Ureter (tissue), 1 donor: Measurements from ENCODE around the gene PPP2R3B. TPM values are rescaled to one million over a fixed set of nuclear protein-coding genes. Genes with fewer than 3 reads are reported as not detected.
"Not testable (repeated sequence)": the region's sequence is repeated elsewhere in the genome, so short reads cannot be mapped to it uniquely, and the experiment has no call there.

ENCODE experiments used
- DNase-seq: peaks from one replicate; pipeline ENCODE4 v3.0.0-alpha.2; 2020; ENCODE audit warnings: low spot score
- total RNA-seq: library from RNA; stranded (reverse); gene quantifications from one replicate; pipeline ENCODE4 v1.2.4, GENCODE V29; 2023
- donor health status: DM: yes; HTN: yes; CAD: no.

The PPP2R3B gene
- total RNA-seq, 1 donor from 2014 or later = 18.7 TPM

DNA sequence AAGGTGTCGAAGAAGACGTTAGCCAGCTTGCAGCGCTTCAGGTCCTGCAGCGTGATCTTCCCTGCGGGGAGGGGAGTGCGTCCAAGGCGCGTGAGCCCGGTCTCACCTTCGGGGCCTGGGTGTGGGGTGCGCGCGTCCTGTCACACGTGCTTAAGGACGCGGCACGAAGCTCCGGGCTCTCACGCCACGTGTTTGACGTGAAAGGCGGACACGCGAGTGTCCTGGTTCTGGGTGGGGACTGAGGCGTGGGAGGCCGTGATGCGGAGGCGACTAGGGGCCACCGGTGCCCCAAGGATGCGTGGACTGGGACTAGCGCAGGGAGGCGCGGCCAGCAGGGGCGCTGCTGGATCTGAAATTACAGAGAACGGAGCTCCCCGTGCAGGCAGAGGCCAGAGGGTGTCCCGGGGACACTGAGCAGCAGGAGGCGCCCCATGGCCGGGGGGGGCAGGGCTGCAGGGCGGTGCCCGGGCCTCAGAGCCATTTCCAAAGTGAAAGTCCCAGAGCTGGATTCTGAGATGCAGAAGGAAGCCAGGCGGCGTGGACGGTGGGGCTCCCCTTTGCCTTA lies 47.8 kb downstream of the PPP2R3B start:
- DNase-seq = no peak

- no peak for DNase-seq
Observed at GRCh38 chrX:338281-338835, 48.3 kb downstream of the PPP2R3B start.

- DNase-seq = no peak
Observed at GRCh38 chrX:337331-337831, 49.3 kb downstream of the PPP2R3B start.

DNA sequence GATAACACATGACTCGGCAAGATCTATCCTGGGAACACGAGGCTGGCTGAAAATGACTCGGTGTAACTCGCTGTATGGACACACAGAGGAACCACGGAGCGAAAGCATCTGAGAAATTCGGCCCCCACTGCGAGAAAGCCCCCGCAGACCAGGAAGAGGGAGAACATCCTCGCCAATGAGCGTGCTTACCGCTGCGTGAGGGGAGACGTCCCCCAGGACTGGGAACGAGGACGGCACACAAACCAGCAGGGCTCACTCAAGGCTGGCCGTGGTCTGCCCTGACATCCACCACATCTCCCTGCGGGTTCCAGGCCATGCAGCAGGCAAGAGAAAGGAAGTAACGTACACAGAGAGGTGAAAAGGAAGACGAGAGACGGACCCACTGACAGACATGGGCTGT lies 50.5 kb downstream of the PPP2R3B start:
- DNase-seq = no peak

DNA sequence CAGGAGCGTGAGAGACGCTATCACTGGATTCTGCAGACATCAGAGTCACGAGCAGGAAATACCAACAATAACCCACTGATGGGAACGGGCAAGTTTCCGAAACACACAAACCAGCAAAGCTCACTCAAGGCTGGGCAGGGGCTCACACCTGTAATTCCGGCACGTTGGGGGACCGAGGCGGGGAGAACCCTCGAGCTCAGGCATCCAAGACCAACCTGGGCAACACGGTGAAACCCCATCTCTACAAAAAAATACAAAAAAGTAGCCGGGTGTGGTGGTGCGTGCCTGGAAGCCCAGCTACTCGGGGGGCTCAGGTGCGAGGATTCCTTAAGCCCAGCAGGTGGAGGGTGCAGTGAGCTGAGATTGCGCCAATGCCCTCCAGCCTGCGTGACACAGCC lies 51.0 kb downstream of the PPP2R3B start:
- no peak for DNase-seq

DNA sequence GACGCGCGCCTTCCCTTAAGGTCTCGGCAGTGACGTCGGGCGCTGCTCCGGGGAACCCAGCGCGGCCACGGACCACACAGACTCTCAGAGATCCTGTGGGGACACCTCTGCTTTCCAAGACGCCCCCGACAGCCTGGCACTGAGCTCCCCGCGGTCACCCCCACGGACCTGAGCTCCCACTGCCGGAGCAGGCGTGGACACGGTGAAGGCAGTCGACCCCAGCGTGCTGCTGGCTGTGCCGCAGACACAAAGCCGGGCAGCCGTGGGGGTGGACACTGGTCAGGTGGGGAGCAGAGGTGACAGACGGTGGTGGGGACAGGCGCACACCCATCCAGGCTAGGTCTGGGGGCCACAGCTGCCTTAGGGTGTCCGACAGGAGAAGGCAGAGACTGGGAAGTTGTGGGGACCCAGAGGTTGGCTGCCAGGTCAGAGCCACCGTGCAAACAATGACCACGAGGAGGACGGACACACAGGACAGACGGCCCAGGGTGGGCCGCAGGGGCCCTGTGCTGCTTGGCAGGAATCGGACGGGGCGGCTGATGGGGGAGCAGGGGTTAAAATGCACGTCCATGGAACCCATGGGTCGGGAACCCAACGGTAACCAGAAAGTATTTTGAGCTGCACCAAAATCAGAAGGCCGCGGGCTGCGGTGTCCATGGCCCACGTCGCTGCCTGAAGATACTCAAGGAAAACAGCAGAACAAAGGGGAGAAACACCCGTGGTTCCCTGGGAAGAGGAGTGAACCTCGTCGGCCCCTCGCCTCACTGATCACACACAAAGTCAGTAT lies 51.5 kb downstream of the PPP2R3B start:
- DNase-seq = no peak

GRCh38 chrX:334331-334891 lies 52.3 kb downstream of the PPP2R3B start:
- no peak for DNase-seq

DNA sequence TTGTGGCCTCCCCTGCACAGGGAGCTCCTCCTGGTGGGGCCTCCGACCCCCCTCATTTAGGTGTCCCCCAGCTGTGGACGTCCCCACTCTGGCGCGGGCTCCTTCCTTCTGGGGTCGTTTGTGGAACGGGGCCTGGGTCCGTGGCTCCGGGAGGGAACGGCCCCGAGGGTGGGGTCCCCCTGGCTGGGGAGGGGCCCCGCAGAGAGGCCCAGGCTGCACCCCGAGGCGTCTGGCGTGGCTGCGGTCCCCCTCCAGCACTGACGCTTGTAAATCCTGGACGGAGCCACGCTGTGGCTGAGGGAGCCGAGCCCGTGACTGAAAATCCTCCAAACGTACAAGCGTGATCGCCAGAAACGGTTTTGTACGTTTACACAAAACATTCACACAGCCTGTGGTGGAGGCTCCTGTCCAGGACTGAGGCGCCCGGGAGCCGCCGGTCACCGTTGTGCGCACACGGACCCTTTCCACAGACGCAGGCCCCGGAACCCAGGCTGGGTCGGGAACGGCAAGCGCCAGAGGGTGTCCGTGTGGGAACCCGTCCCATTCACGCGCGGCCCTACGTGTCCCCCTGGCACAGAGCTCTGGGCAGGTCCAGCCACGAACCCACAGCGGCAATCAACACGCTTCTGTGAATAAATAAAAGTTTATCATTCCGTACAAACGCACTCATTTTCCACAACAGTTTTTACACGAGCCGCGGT lies 52.9 kb downstream of the PPP2R3B start:
- DNase-seq = no peak

GRCh38 chrX:332916-333610 lies 53.6 kb downstream of the PPP2R3B start:
- no peak for DNase-seq

- no peak for DNase-seq
Observed at GRCh38 chrX:332496-332860, 54.2 kb downstream of the PPP2R3B start.

DNA sequence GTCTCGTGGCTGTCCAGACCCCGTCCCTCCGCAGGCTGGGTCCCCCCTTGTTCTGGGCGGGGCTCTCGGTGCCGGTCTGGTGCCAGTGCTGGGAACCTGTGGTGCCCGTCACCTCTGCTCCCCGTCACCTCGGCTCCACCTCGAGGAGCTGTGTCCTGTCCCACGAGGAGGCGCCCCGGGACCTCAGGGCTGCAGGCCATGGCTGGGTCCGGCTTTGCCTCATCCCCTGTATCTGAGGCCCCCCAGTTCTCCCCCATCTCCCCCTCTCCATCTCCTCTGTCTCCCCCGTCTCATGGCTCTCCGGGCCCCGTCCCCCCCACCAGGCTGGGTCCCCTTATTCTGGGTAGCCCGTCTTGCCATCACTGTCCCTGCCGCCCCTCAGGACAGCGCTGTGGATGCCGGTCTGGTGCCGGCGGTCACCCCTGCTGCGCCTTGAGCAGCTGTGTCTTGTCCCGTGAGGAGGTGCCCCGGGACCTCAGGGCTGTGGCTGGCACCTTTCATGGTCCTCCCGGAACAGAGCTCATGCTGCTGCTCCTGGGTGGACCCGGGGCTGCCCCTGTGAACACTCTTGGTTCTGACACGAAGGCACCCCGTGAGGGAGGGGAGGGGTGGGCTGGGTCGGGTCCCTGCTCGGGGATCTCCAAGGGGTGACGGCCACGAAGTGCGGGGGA lies 54.7 kb downstream of the PPP2R3B start:
- no peak for DNase-seq

- DNase-seq = no peak
Observed at GRCh38 chrX:331151-331824, 55.4 kb downstream of the PPP2R3B start.

DNA sequence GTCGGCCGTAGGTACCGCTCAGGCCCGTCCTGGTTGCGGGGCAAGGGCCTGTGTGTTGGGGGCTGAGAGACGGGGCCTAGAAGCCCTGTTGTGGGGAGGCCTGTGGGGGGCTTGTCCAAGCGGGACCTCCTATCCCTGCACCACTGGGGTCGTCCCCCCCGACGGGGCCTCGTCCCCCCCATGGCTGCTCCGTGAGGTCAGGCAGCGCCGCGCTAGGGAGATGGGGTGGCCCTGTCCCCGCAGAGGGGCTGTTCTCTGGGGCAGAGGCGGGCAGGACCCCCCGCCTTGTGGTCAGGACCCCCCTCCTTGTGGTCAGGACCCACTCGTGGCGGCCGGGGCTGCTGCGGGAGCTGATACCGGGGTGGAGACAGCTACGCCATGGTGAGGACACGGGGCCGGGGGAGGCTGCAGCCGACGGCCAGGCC lies 56.0 kb downstream of the PPP2R3B start:
- no peak for DNase-seq

GRCh38 chrX:330141-330725 lies 56.5 kb downstream of the PPP2R3B start:
- DNase-seq = not testable (repeated sequence)

GRCh38 chrX:329291-329910 lies 57.3 kb downstream of the PPP2R3B start:
- no peak for DNase-seq

- DNase-seq = no peak
Observed at GRCh38 chrX:327660-328126, 59.0 kb downstream of the PPP2R3B start.

GRCh38 chrX:324664-325063 lies 62.0 kb downstream of the PPP2R3B start:
- DNase-seq = not testable (repeated sequence)

DNA sequence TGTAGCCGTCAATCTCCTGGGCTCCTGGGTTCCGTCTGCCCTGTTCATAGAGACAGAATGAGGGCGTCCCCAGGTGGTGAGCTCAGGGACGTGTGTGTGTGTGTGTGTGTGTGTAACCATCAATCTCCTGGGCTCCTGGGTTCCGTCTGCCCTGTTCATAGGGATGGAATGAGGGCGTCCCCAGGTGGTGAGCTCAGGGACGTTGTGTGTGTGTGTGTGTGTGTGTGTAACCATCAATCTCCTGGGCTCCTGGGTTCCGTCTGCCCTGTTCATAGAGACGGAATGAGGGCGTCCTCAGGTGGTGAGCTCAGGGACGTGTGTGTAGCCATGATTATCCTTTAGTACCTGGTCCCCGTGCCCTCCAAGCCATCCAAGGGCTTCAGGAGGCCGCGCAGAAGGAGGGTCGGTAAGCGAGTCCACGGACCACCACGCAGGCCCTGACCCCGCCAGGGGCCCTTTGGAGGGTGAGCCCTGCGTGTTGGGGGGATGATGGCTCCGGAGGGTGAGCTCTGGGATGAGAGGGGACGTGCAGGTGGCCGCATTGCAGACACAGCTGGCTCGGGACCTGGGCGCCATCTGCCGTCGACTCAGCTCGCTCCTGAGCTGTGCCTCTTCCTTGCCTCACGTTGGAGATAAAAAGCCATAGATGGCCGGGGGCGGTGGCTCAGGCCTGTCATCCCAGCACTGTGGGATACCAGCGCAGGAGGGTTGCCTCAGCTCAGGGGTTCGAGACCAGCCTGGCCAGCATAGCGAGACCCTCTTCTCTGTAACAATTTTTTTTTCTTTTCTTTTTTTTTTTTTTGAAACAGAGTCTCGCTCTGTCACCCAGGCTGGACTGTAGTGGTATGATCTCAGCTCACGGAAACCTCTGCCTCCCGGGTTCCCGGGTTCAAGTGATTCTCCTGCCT lies 62.7 kb downstream of the PPP2R3B start:
- DNase-seq = no peak
